Suprapubic skin (tissue), 4 donors: Measurements from ENCODE around the gene TMEM116. TPM values are rescaled to one million over a fixed set of nuclear protein-coding genes. Genes with fewer than 3 reads are reported as not detected.
"Not testable (repeated sequence)": the region's sequence is repeated elsewhere in the genome, so short reads cannot be mapped to it uniquely, and the experiment has no call there.

ENCODE experiments used
- DNase-seq, 2 donors: peaks; one replicate each; pipeline ENCODE4 v3.0.0-alpha.2; 2019; ENCODE audit warnings: low spot score in 2 of 2
- H3K27ac ChIP-seq: fragments of 200-600 bp; sonication (generic); one replicate; pipeline ENCODE4 v1.5.1; 2019
- H3K27me3 ChIP-seq: fragments of 200-600 bp; sonication (generic); one replicate; pipeline ENCODE4 v1.5.1; 2019
- H3K36me3 ChIP-seq: fragments of 200-600 bp; sonication (generic); one replicate; pipeline ENCODE4 v1.5.1; 2019
- H3K4me1 ChIP-seq: fragments of 200-600 bp; sonication (generic); one replicate; pipeline ENCODE4 v1.5.1; 2019
- H3K4me3 ChIP-seq: fragments of 200-600 bp; sonication (generic); one replicate; pipeline ENCODE4 v1.5.1; 2019; ENCODE audit warnings: mild to moderate bottlenecking
- H3K9me3 ChIP-seq: fragments of 200-600 bp; sonication (generic); one replicate; pipeline ENCODE4 v1.5.1; 2019
- EP300 ChIP-seq: sonication (generic); formaldehyde crosslinking; IDR thresholded peaks from one replicate; pipeline ENCODE4 v1.6.1; 2017; ENCODE audit warnings: antibody characterized with exemption
- POLR2A ChIP-seq, 2 donors: fragments of 450-650 bp; IDR thresholded peaks; one replicate each; pipeline ENCODE4 v1.6.1; 2017; ENCODE audit warnings: antibody characterized with exemption in 2 of 2, mild to moderate bottlenecking in 2 of 2, moderate library complexity in 2 of 2
- POLR2AphosphoS5 ChIP-seq, 3 donors: sonication (generic); formaldehyde crosslinking; IDR thresholded peaks; one replicate each; pipeline ENCODE4 v1.6.1; 2017; ENCODE audit warnings: antibody characterized with exemption in 3 of 3
- WGBS: methylation state at CpG from one replicate; pipeline ENCODE4 v1.1.5; 2018; 5-methylcytosine and 5-hydroxymethylcytosine counted together
- total RNA-seq, 4 donors: library from RNA; depleted of rRNA; stranded (reverse); fragments of >200 nt; gene quantifications; one replicate each; pipeline ENCODE4 v1.1.0, GENCODE V29; 2016
- TF ChIP-seq, protein P1 (sequence below), 2 donors: fragments of 200-600 bp in 1 of 2; fragments of 450-650 bp in 1 of 2; sonication (generic) in 1 of 2; IDR thresholded peaks; one replicate each; pipeline ENCODE4 v1.5.1; 2016 to 2019; ENCODE audit warnings: antibody characterized with exemption in 2 of 2, mild to moderate bottlenecking in 1 of 2, moderate library complexity in 1 of 2

Gene TMEM116
- total RNA-seq, 4 donors from 2014 or later = 16.0 to 25.1 (median 22.8) TPM

DNA sequence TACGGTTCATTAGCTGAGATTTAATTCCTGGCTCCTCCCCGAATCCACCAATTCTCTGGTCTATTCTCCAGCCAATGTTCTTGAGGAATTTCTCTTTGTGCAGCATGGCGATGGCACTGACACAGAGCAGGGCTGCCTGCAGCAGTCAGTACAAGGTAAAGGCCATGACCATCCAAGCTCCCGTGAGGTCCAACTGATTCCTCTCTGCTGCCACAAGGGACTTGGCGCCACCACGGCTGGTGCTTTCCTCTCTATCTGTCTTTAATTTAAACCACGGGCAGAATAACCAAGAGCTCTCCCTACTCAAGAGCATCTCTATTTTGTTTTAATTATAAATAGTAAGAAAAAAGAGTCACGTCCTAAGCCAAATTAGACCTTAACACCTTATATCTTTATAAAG is 12.1 kb downstream of the TMEM116 start:
- no peak overlapping the region for H3K4me3 ChIP-seq
- no peaks in the 10 kb centered on the region for H3K9me3 ChIP-seq
- no peak overlapping the region for H3K27ac ChIP-seq
- H3K36me3 ChIP-seq = peaks cover 2% of the 10 kb centered on the region
- TF ChIP-seq EP300 = no peak
- TF ChIP-seq, protein P1, sequence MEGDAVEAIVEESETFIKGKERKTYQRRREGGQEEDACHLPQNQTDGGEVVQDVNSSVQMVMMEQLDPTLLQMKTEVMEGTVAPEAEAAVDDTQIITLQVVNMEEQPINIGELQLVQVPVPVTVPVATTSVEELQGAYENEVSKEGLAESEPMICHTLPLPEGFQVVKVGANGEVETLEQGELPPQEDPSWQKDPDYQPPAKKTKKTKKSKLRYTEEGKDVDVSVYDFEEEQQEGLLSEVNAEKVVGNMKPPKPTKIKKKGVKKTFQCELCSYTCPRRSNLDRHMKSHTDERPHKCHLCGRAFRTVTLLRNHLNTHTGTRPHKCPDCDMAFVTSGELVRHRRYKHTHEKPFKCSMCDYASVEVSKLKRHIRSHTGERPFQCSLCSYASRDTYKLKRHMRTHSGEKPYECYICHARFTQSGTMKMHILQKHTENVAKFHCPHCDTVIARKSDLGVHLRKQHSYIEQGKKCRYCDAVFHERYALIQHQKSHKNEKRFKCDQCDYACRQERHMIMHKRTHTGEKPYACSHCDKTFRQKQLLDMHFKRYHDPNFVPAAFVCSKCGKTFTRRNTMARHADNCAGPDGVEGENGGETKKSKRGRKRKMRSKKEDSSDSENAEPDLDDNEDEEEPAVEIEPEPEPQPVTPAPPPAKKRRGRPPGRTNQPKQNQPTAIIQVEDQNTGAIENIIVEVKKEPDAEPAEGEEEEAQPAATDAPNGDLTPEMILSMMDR (IDR thresholded peaks at IDR 0.05) = no peak
- no peak for TF ChIP-seq POLR2AphosphoS5 (IDR thresholded peaks at IDR 0.05)
- TF ChIP-seq POLR2A (IDR thresholded peaks at IDR 0.05) = no peak
- 84% methylated on average over 8 of the region's 8 CpGs for WGBS
- H3K4me1 ChIP-seq = peaks cover 5% of the 10 kb centered on the region
- H3K27me3 ChIP-seq = no peaks in the 10 kb centered on the region
- DNase-seq = no peak

DNA sequence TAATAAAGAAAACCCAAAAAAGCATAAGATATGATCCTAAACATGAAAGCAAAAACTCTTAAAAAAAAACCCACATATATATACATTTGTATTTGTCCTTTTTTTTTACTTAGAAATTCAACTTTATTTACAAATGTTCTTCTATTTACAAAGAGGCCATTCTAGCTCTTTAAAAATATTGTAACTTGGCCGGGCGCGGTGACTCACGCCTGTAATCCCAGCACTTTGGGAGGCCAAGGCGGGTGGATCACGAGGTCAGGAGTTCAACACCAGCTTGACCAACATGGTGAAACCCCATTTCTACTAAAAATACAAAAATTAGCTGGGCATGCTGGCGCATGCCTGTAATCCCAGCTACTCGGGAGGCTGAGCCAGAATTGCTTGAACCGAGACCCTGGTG is 13.8 kb downstream of the TMEM116 start:
- not testable (repeated sequence) for H3K9me3 ChIP-seq
- H3K4me1 ChIP-seq = peaks cover 14% of the 10 kb centered on the region

GRCh38 chr12:111998015-111998414 is 14.9 kb downstream of the TMEM116 start:
- Histone ChIP-seq H3K27ac (no peak overlapping the region), H3K27me3 (no peaks in the 10 kb centered on the region), H3K4me1 (peaks cover 22% of the 10 kb centered on the region), H3K36me3 (peaks cover 2% of the 10 kb centered on the region), H3K4me3 (no peak overlapping the region), H3K9me3 (no peaks in the 10 kb centered on the region)
- TF ChIP-seq EP300 = no peak
- WGBS = 63% methylated on average over 4 of the region's 4 CpGs
- DNase-seq = no peak

More for the DNA sequence above, 13.8 kb downstream of the TMEM116 start:
- not testable (repeated sequence) for H3K27ac ChIP-seq, DNase-seq, H3K4me3 ChIP-seq, H3K27me3 ChIP-seq, H3K36me3 ChIP-seq
- 85% methylated on average over 9 of the region's 9 CpGs for WGBS

DNA sequence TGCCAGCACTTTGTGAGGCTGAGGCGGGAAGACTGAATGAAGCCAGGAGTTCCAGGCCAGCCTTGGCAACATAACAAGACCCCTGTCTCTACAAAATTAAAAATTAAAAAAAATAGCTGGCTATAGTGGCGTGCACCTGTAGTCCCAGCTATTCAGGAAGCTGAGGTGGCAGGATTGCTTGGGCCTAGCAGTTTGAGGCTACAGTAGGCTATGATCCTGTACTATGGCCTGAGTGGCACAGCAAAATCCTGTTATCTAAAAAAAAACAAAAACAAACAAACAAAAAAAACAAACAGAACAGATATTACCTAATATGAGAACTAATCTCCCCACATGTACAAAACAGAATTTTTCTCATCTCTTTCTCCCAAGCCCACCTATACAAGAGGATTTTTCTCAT is 15.7 kb downstream of the TMEM116 start:
- peaks cover 2% of the 10 kb centered on the region for H3K36me3 ChIP-seq
- H3K4me1 ChIP-seq = peaks cover 27% of the 10 kb centered on the region
- WGBS = 97% methylated on average over 2 of the region's 2 CpGs
- no peaks in the 10 kb centered on the region for H3K27me3 ChIP-seq
- no peak for DNase-seq
- H3K4me3 ChIP-seq = no peak overlapping the region
- TF ChIP-seq POLR2A (IDR thresholded peaks at IDR 0.05) (no peak), POLR2AphosphoS5 (IDR thresholded peaks at IDR 0.05) (no peak), EP300 (no peak)
- TF ChIP-seq, protein P1 (IDR thresholded peaks at IDR 0.05) = no peak
- no peaks in the 10 kb centered on the region for H3K9me3 ChIP-seq
- no peak overlapping the region for H3K27ac ChIP-seq

DNA sequence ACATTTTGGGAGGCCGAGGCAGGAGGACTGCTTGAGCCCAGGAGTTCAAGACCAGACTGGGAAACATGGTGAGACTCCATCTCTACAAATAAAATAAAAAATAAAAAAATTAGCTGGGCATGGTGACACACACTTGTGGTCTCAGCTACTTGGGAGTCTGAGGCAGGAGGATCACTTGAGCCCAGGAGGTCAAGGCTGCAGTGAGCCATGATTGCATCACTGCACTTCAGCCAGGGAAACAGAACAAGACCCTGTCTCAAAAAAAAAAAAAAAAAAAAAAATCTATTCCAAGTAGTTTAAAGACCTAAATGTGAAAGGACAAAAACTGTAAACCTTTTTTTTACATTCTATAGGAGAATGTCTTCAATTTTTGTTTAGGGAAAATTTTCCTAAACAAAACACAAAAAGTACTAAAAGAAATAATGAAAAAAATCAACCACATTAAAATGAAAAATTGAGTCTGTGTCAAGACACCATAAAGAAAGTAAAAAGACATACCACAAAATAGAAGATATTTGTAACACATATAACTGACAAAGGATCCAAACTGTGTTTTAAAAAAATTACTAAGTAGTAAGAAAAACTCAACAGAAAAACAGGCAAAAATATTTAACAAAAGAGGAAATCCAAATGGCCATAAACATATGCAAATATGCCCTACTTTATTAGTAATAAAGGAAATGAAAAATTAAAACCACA is 17.0 kb downstream of the TMEM116 start:
- no peak for TF ChIP-seq POLR2A (IDR thresholded peaks at IDR 0.05)
- Histone ChIP-seq H3K4me3 (no peak overlapping the region), H3K9me3 (no peaks in the 10 kb centered on the region), H3K27ac (no peak overlapping the region), H3K4me1 (peaks cover 30% of the 10 kb centered on the region), H3K36me3 (no peaks in the 10 kb centered on the region), H3K27me3 (no peaks in the 10 kb centered on the region)
- no peak for DNase-seq
- 100% methylated on average over 1 of the region's 1 CpG for WGBS

DNA sequence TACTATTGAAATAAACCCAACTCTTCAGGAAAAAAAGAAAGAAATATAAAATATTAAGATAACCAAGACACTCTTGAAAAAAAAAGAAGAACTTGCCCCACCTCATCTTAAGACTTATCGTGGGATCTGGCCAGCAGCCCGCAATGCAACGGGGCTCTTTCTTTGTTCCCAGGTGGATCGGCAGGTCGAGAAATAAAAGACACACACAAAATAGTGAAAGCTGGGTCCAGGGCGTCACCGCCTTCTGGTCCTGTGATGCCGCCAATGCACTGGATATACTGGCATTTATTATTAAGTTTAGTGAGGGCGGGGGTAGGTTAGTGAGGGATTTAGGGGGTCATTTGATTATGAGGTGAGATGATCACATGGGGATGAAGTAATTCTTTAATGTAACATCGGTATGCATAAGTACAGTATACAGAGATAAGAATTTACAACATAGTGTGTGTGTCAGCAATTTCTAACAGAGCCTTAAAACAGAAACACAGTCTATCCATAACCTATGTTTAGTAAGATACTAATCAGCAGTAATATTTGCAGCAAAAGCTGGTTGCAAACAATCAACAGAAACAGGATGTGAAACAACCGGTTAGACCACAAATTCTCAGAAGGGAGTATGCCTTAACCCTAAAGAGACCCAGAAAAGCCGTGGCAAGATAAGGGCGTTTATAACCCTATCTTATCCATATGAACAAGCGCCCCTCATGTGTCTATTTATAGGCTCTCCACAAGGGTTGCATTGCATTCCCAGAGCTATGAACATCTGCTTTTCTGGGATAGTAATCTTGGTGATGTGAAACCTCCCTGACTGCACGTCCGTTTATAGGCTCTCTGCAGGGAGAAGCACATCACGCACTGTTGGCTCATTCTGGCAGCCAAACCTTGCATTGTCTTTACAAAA is 18.5 kb downstream of the TMEM116 start:
- not testable (repeated sequence) for H3K27ac ChIP-seq, H3K36me3 ChIP-seq, H3K27me3 ChIP-seq, DNase-seq, H3K9me3 ChIP-seq
- Histone ChIP-seq H3K4me1 (peaks cover 30% of the 10 kb centered on the region), H3K4me3 (peak overlapping the region; percentile 30)
- WGBS = 43% methylated on average over 17 of the region's 17 CpGs
